Ecto neural progenitor cell (in vitro differentiated cells): Measurements from ENCODE around the gene TMEM40.
"Not testable (repeated sequence)": the region's sequence is repeated elsewhere in the genome, so short reads cannot be mapped to it uniquely, and the experiment has no call there.

ENCODE experiments used
- DNase-seq: peaks from one replicate; pipeline ENCODE4 v3.0.0-alpha.2; 2018; ENCODE audit warnings: low spot score

The TMEM40 gene

GRCh38 chr3:12775970-12776369 is 16.9 kb upstream of the TMEM40 start:
- DNase-seq = not testable (repeated sequence)

- no peak for DNase-seq
Measured at GRCh38 chr3:12775226-12775625, 16.2 kb upstream of the TMEM40 start.

GRCh38 chr3:12774619-12775018 is 15.6 kb upstream of the TMEM40 start:
- no peak for DNase-seq

- no peak for DNase-seq
Measured at GRCh38 chr3:12773710-12774086, 14.6 kb upstream of the TMEM40 start.

GRCh38 chr3:12773030-12773709 is 14.1 kb upstream of the TMEM40 start:
- DNase-seq = no peak

GRCh38 chr3:12772462-12772861 is 13.4 kb upstream of the TMEM40 start:
- DNase-seq = no peak

GRCh38 chr3:12771236-12771635 is 12.2 kb upstream of the TMEM40 start:
- no peak for DNase-seq

GRCh38 chr3:12769761-12770160 is 10.7 kb upstream of the TMEM40 start:
- DNase-seq = no peak

- DNase-seq = no peak
Measured at GRCh38 chr3:12768579-12769527, 9.8 kb upstream of the TMEM40 start.

- DNase-seq = no peak
Measured at GRCh38 chr3:12766541-12766940, 7.5 kb upstream of the TMEM40 start.

GRCh38 chr3:12764171-12764776 is 5.2 kb upstream of the TMEM40 start:
- DNase-seq = no peak

GRCh38 chr3:12759693-12760565 is 870 bp upstream of the TMEM40 start:
- DNase-seq = no peak

GRCh38 chr3:12758025-12758781 is 856 bp downstream of the TMEM40 start:
- DNase-seq = no peak

GRCh38 chr3:12756635-12757034 is 2.4 kb downstream of the TMEM40 start:
- DNase-seq = no peak

GRCh38 chr3:12756175-12756574 is 2.9 kb downstream of the TMEM40 start:
- DNase-seq = no peak

- DNase-seq = no peak
Measured at GRCh38 chr3:12755754-12756153, 3.3 kb downstream of the TMEM40 start.

GRCh38 chr3:12754313-12754712 is 4.7 kb downstream of the TMEM40 start:
- no peak for DNase-seq

- no peak for DNase-seq
Measured at GRCh38 chr3:12753275-12754028, 5.6 kb downstream of the TMEM40 start.

GRCh38 chr3:12752809-12753208 is 6.2 kb downstream of the TMEM40 start:
- DNase-seq = no peak

- no peak for DNase-seq
Measured at GRCh38 chr3:12752102-12752501, 7.0 kb downstream of the TMEM40 start.
